Uterus (tissue), 2 donors: ENCODE data around the gene LIPH.

Source experiments
- CTCF ChIP-seq, 4 experiments: fragments of 200-600 bp in 2 of 4; fragments of 450-650 bp in 2 of 4; sonication (generic) in 2 of 4; IDR thresholded peaks; one replicate each; pipeline ENCODE4 v1.5.1; 2016 to 2019; ENCODE audit warnings: antibody characterized with exemption in 4 of 4, mild to moderate bottlenecking in 2 of 4, moderate library complexity in 1 of 4
- POLR2A ChIP-seq, 2 donors: fragments of 450-650 bp; IDR thresholded peaks; one replicate each; pipeline ENCODE4 v1.6.1; 2016; ENCODE audit warnings: antibody characterized with exemption in 2 of 2, mild to moderate bottlenecking in 1 of 2, moderate library complexity in 1 of 2

- TF ChIP-seq CTCF (IDR thresholded peaks at IDR 0.05), result no peak
- TF ChIP-seq POLR2A (IDR thresholded peaks at IDR 0.05), result no peak
These were observed 32.3 kb upstream of the LIPH start for GRCh38 chr3:185584686-185585085.
